Stimulated activated CD4-positive, alpha-beta T cell treated with anti-CD3 and anti-CD28 coated beads, Interleukin-15, amount 100 ng/mL, for 1 hour (primary cell): ENCODE data around the gene CFAP99.

Experiments used
- DNase-seq, 2 donors: peaks; one replicate each; pipeline ENCODE4 v3.0.0-alpha.2; 2020; ENCODE audit warnings: low read depth in 1 of 2, low spot score in 1 of 2

The CFAP99 gene

GRCh38 chr4:2497931-2498330 lies 79.2 kb downstream of the CFAP99 start:
- DNase-seq: no peak

GRCh38 chr4:2500547-2500946 lies 81.8 kb downstream of the CFAP99 start:
- no peak for DNase-seq

GRCh38 chr4:2501034-2501594 lies 82.4 kb downstream of the CFAP99 start:
- no peak for DNase-seq

- no peak for DNase-seq
Measured at GRCh38 chr4:2503809-2504208, 85.1 kb downstream of the CFAP99 start.

- DNase-seq: no peak
Measured at GRCh38 chr4:2507259-2507658, 88.5 kb downstream of the CFAP99 start.

- DNase-seq: no peak
Measured at GRCh38 chr4:2507855-2508254, 89.1 kb downstream of the CFAP99 start.

- DNase-seq: no peak
Measured at GRCh38 chr4:2510351-2511259, 91.8 kb downstream of the CFAP99 start.

- no peak for DNase-seq
Measured at GRCh38 chr4:2511645-2512131, 92.9 kb downstream of the CFAP99 start.
